KMS-11 (cell line): ENCODE results near the gene DND1.
"Not testable (repeated sequence)": the region's sequence is repeated elsewhere in the genome, so short reads cannot be mapped to it uniquely, and the experiment has no call there.

Experiments used
- H2AFZ ChIP-seq: fragments of 200-600 bp; sonication (generic); 2 replicates; pipeline ENCODE4 v1.6.1; 2016; ENCODE audit warnings: antibody characterized with exemption, mixed run types, low read depth
- H3K27ac ChIP-seq: fragments of 200-600 bp; sonication (generic); 2 replicates; pipeline ENCODE4 v1.6.1; 2016; ENCODE audit warnings: mild to moderate bottlenecking, mixed run types
- H3K27me3 ChIP-seq: fragments of 200-600 bp; sonication (generic); 2 replicates; pipeline ENCODE4 v1.6.1; 2017; ENCODE audit warnings: mild to moderate bottlenecking, low read depth, mixed run types, moderate library complexity; ENCODE audit not compliant: insufficient read depth
- H3K36me3 ChIP-seq: fragments of 200-600 bp; sonication (generic); 2 replicates; pipeline ENCODE4 v1.6.1; 2017; ENCODE audit warnings: mild to moderate bottlenecking, mixed run types; ENCODE audit not compliant: insufficient read depth
- H3K4me1 ChIP-seq: fragments of 200-600 bp; sonication (generic); 2 replicates; pipeline ENCODE4 v1.6.1; 2016; ENCODE audit warnings: mild to moderate bottlenecking, low read depth, mixed run types; ENCODE audit not compliant: poor library complexity, severe bottlenecking
- H3K4me2 ChIP-seq: fragments of 200-600 bp; sonication (generic); 2 replicates; pipeline ENCODE4 v1.7.0; 2016; ENCODE audit warnings: mild to moderate bottlenecking, mixed run types
- H3K4me3 ChIP-seq: fragments of 200-600 bp; sonication (generic); IDR thresholded peaks from 2 replicates; pipeline ENCODE4 v1.6.1; 2017; ENCODE audit warnings: low read depth, low read length, mixed read lengths; ENCODE audit not compliant: insufficient read depth
- H3K79me2 ChIP-seq: fragments of 200-600 bp; sonication (generic); 2 replicates; pipeline ENCODE4 v1.6.1; 2016; ENCODE audit warnings: low read depth, mixed run types; ENCODE audit not compliant: insufficient read depth
- H3K9ac ChIP-seq: fragments of 200-600 bp; sonication (generic); 2 replicates; pipeline ENCODE4 v1.6.1; 2016; ENCODE audit warnings: mild to moderate bottlenecking, mixed run types
- H4K20me1 ChIP-seq: fragments of 200-600 bp; sonication (generic); 2 replicates; pipeline ENCODE4 v1.6.1; 2016; ENCODE audit warnings: mild to moderate bottlenecking, mixed run types; ENCODE audit not compliant: insufficient read depth
- TF ChIP-seq, protein P1 (sequence below): fragments of 200-600 bp; sonication (generic); conservative IDR thresholded peaks from 2 replicates; pipeline ENCODE4 v1.6.1; 2017; ENCODE audit warnings: low read depth, mild to moderate bottlenecking, antibody characterized with exemption, low read length, moderate library complexity, mixed read lengths

Gene DND1

DNA sequence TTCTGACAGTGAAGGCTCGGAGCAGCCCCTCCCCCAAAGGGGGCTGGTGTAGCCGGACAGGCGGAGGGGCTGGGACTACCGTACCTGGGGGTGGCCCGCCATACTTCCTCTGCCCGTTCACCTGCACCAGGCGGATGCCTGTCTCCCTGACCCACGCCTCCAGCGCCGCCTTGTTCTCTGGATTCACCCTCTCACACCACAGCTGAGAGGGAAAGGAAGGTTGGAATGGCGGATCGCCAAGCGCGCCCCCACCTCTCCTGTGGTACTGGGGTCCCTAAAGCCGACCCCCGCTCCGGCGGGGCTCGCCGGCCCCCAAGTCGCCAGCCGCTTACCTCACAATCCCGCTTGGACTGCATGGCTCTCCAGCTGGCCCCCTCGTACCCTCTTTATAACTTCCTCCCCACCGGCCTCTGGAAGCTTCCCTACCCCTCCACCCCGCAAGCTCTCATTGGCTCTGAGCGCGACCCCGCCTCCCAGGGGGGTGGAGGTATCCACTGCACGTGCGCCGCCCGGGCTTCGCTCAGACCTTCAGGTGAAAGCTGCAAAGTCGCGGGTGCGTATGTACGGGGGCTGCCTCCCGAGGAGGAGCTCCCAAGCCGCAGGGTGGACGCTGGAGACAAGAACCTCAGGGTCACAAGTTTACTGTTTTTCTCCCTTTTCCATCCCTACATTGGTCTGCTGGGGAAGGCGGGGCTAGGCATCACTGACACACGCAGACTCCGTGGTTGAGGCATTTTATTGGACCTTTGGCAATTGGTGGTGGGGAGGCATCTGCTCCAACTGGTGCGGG is at the start of gene DND1:
Gene DND1 (minus strand): TSS at position 390 of the 790 bp plus-strand sequence. CDS start 34 bp downstream, at position 356.
- H3K4me1 ChIP-seq = peaks cover 3% of the 10 kb centered on the region
- H3K27me3 ChIP-seq = no peaks in the 10 kb centered on the region
- H3K4me3 ChIP-seq = no peak within 1 kb of the TSS
- H3K36me3 ChIP-seq = no peaks in the 10 kb centered on the region
- no peak within 1 kb of the TSS for H3K9ac ChIP-seq
- H4K20me1 ChIP-seq = no peaks in the 10 kb centered on the region
- no peak within 1 kb of the TSS for H3K27ac ChIP-seq
- no peaks in the 10 kb centered on the region for H3K79me2 ChIP-seq
- H3K4me2 ChIP-seq = no peak within 1 kb of the TSS
- TF ChIP-seq, protein P1, sequence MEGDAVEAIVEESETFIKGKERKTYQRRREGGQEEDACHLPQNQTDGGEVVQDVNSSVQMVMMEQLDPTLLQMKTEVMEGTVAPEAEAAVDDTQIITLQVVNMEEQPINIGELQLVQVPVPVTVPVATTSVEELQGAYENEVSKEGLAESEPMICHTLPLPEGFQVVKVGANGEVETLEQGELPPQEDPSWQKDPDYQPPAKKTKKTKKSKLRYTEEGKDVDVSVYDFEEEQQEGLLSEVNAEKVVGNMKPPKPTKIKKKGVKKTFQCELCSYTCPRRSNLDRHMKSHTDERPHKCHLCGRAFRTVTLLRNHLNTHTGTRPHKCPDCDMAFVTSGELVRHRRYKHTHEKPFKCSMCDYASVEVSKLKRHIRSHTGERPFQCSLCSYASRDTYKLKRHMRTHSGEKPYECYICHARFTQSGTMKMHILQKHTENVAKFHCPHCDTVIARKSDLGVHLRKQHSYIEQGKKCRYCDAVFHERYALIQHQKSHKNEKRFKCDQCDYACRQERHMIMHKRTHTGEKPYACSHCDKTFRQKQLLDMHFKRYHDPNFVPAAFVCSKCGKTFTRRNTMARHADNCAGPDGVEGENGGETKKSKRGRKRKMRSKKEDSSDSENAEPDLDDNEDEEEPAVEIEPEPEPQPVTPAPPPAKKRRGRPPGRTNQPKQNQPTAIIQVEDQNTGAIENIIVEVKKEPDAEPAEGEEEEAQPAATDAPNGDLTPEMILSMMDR = no peak
- no peak within 1 kb of the TSS for H2AFZ ChIP-seq

DNA sequence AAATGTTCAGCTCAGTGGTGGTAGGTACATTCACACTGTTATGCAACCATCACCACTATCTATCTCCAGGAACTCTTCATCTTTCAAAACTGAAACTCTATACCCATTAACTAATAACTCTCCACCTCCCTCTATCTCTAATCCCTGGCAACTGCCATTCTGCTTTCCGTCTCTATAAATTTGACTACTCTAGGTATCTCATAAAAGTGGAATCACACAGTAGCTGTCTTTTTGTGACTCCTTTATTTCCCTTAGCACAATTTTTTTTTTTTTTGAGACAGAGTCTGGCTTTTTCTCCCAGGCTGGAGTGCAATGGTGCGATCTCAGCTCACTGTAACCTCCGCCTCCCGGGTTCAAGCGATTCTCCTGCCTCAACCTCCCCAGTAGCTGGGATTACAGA is 48.0 kb upstream of the DND1 start:
- H3K4me1 ChIP-seq, H3K27ac ChIP-seq, H3K9ac ChIP-seq, H3K4me2 ChIP-seq, H2AFZ ChIP-seq, H4K20me1 ChIP-seq, H3K27me3 ChIP-seq, H3K79me2 ChIP-seq, H3K36me3 ChIP-seq, H3K4me3 ChIP-seq: not testable (repeated sequence)

DNA sequence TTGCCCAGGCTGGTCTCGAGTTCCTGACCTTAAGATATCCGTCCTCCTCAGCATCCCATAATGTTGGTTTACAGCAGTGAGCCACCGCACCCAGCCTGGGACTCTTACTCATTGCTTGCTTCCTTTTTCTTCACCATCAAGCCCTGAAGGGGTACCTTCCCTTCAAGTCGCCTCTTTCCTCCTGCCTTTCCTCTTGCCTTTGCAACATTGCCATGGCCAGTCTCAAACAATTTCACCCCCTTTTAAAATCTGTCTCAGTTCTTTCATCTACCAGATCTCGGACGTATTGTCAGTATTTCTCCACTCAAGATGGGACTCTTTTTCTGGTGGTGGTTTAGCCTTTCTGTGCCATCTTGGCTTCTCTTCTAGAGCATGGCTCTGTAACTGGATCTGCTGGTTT is 47.4 kb upstream of the DND1 start:
- H2AFZ ChIP-seq, H3K4me3 ChIP-seq: not testable (repeated sequence)

DNA sequence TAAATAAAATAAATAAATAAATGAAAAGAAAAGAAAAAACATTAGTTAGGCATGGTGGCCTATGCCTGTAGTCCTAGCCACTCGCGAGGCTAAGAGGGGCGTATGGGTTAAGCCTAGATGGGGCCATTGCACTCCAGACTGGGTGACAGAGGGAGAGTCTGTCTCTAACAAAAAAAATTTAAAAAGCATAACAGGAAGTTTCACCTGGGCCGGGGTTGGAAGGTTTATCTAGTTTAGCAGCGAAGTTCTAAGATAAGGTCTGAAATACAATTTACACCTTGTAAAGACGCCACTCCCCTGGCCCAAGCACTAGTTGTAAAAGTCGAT is 44.9 kb upstream of the DND1 start:
- TF ChIP-seq, protein P1 = no peak
- Histone ChIP-seq H3K36me3 (no peaks in the 10 kb centered on the region), H3K9ac (no peak overlapping the region), H3K4me3 (no peak overlapping the region), H2AFZ (no peak overlapping the region), H3K4me1 (no peaks in the 10 kb centered on the region), H3K4me2 (no peak overlapping the region), H4K20me1 (no peaks in the 10 kb centered on the region), H3K79me2 (no peaks in the 10 kb centered on the region), H3K27me3 (no peaks in the 10 kb centered on the region), H3K27ac (no peak overlapping the region)

More for the DNA sequence above, 47.4 kb upstream of the DND1 start:
- not testable (repeated sequence) for H3K79me2 ChIP-seq, H3K4me2 ChIP-seq, H3K9ac ChIP-seq, H3K27ac ChIP-seq, H3K36me3 ChIP-seq, H4K20me1 ChIP-seq, H3K4me1 ChIP-seq, H3K27me3 ChIP-seq

DNA sequence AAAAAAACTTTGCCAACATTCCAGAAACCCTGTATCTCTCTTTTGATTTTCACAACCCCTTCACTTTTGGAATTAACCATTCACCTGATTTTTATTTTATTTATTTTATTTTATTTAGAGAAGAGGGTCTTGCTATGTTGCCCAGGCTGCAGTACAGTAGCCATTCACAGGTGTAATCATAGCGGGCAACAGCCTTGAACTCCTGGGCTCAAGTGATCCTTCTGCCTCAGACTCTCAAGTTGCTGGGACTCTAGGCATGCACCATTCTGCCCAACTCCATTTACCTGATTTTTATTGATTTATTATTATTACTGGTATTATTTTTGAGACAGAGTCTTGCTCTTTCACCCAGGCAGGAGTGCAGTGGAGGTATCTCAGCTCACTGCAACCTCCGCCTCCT is 42.9 kb upstream of the DND1 start:
- not testable (repeated sequence) for H3K4me3 ChIP-seq, H3K36me3 ChIP-seq, H3K4me1 ChIP-seq, H4K20me1 ChIP-seq, H2AFZ ChIP-seq, H3K9ac ChIP-seq, H3K27me3 ChIP-seq, H3K27ac ChIP-seq, H3K4me2 ChIP-seq, H3K79me2 ChIP-seq

DNA sequence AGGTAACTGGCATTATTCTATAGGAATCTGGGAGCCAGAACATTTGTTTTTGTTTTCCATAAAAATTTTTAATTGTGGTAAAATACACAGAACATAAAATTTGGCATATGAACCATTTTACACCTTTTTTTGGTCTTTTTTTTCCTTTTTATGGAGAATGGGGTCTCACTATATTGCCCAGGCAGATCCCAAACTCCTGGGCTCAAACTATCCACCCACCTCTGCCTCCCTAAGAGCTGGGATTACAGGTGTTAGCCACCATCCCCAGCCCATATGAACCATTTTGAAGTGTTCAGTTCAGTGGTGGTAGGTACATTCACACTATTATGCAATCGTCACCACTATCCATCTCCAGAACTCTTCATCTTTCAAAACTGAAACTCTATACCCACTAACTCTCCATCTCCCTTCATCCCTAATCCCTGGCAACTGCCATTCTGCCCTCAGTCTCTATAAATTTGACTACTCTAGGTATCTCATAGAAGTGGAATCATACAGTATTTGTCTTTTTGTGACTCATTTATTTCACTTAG is 40.3 kb upstream of the DND1 start:
- Histone ChIP-seq H4K20me1 (no peaks in the 10 kb centered on the region), H3K27me3 (no peaks in the 10 kb centered on the region), H3K4me3 (no peak overlapping the region), H3K9ac (no peak overlapping the region), H2AFZ (no peak overlapping the region), H3K36me3 (no peaks in the 10 kb centered on the region), H3K4me1 (peaks cover 10% of the 10 kb centered on the region), H3K27ac (no peak overlapping the region), H3K79me2 (no peaks in the 10 kb centered on the region), H3K4me2 (no peak overlapping the region)
- TF ChIP-seq, protein P1 = no peak
